GM12878 (cell line): ENCODE measurements around the gene COL20A1.

Experiments
- CTCF ChIP-seq, 3 experiments: IDR thresholded peaks in 2 of 3; conservative IDR thresholded peaks in 1 of 3; 2 replicates each; pipeline ENCODE4 v1.5.1; 2011; ENCODE audit warnings: low read depth in 3 of 3, low read length in 3 of 3, mild to moderate bottlenecking in 3 of 3, control low read depth in 2 of 3, moderate library complexity in 2 of 3, inconsistent platforms in 1 of 3, mixed read lengths in 1 of 3; ENCODE audit not compliant: control insufficient read depth in 2 of 3, insufficient read depth in 1 of 3; ENCODE audit errors: extremely low read depth in 1 of 3
- LARP7 ChIP-seq: fragments of 450-650 bp; IDR thresholded peaks from 2 replicates; pipeline ENCODE4 v1.6.1; 2017; ENCODE audit warnings: mild to moderate bottlenecking
- MEF2A ChIP-seq: IDR thresholded peaks from 2 replicates; pipeline ENCODE4 v1.6.1; 2011; ENCODE audit warnings: low read depth, mild to moderate bottlenecking, low read length, moderate library complexity; ENCODE audit not compliant: insufficient read depth

- TF ChIP-seq CTCF (IDR thresholded peaks at IDR 0.05 in 2 of 3, conservative IDR thresholded peaks at IDR 0.05 in 1 of 3; ENCODE audit: control insufficient read depth in 2 of 3, extremely low read depth in 1 of 3, insufficient read depth in 1 of 3, low read depth in 3 of 3, low read length in 3 of 3): no peak
- TF ChIP-seq MEF2A: no peak
- TF ChIP-seq LARP7: no peak
Observed at GRCh38 chr20:63296531-63297299, 3.7 kb downstream of the COL20A1 start.
